ENCODE measurements around the gene RXFP2. TPM values are rescaled to one million over a fixed set of nuclear protein-coding genes. Genes with fewer than 3 reads are reported as not detected.

The RXFP2 gene, protein sequence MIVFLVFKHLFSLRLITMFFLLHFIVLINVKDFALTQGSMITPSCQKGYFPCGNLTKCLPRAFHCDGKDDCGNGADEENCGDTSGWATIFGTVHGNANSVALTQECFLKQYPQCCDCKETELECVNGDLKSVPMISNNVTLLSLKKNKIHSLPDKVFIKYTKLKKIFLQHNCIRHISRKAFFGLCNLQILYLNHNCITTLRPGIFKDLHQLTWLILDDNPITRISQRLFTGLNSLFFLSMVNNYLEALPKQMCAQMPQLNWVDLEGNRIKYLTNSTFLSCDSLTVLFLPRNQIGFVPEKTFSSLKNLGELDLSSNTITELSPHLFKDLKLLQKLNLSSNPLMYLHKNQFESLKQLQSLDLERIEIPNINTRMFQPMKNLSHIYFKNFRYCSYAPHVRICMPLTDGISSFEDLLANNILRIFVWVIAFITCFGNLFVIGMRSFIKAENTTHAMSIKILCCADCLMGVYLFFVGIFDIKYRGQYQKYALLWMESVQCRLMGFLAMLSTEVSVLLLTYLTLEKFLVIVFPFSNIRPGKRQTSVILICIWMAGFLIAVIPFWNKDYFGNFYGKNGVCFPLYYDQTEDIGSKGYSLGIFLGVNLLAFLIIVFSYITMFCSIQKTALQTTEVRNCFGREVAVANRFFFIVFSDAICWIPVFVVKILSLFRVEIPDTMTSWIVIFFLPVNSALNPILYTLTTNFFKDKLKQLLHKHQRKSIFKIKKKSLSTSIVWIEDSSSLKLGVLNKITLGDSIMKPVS
- total RNA-seq (2011; cell fraction: chromatin; rRNA removed; ENCODE audit: low replicate concordance): not detected in 2 replicates
- total RNA-seq (2011; cell fraction: nucleolus; rRNA removed): not detected in 2 replicates
- not detected in 2 replicates for total RNA-seq (2011; cell fraction: nucleoplasm; rRNA removed)
- not detected in 2 replicates for total RNA-seq (2014; rRNA removed)
- not detected in 2 replicates for total RNA-seq (2014; rRNA removed; fragmentation: Illumina TruSeq; extraction: Trizol)
- not detected in 2 replicates for total RNA-seq (2015; rRNA removed; fragmentation: Illumina TruSeq; extraction: Trizol)
- not detected in 2 replicates for total RNA-seq (2021)
- not detected in 2 replicates for polyA plus RNA-seq (2011; rRNA removed)
- polyA plus RNA-seq (2011; cell fraction: cytosol; rRNA removed): not detected in 2 replicates
- not detected in 2 replicates for polyA plus RNA-seq (2011; cell fraction: nucleus; rRNA removed)
- polyA plus RNA-seq (2012): not detected in 2 replicates
- not detected in 2 replicates for polyA plus RNA-seq (2014; fragmentation: Illumina TruSeq; extraction: Trizol)
- polyA plus RNA-seq (2014; fragmentation: Nextera tagmentation; extraction: Ambion mirVana): not detected
- not detected in 2 replicates for polyA plus RNA-seq (2014; rRNA removed)
- not detected in 2 replicates for polyA minus RNA-seq (2011; rRNA and poly(A)+ RNA removed)
- not detected in 2 replicates for polyA minus RNA-seq (2011; cell fraction: cytosol; rRNA and poly(A)+ RNA removed)
- polyA minus RNA-seq (2011; cell fraction: nucleus; rRNA and poly(A)+ RNA removed): not detected in 2 replicates
- Bru-seq, nascent RNA: not detected
- BruChase-seq, experiment 1, labeled RNA remaining after a 2-hour chase: not detected
- BruChase-seq, experiment 2, labeled RNA remaining after a 6-hour chase: not detected
- long read RNA-seq, experiment 1: 0 reads
- long read RNA-seq, experiment 2: 0 reads
- long read RNA-seq, experiment 3: 0 reads

DNA sequence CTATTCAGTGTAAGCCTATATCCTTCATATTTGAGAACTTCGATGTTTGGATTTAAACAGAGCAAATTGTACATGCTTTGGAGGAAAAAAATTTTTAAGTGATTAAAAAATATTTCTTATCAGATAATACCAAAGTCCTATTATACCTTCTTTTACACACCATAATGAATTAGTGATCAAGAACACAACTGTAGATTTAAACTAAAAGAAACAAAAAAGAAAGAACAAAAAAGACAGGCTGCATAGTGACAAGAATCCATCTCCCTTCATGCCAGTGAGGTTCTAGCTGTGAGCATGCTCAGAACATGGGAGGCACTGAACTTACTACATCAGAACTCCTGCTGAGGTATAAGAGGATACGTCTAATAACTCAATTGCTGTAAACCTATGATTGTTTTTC is at the start of gene RXFP2:
Gene RXFP2, plus strand, starts transcription at position 301 of the 400 bp plus-strand sequence. Its CDS starts 87 bp downstream, at position 388.
- H3K4me2 ChIP-seq (ENCODE audit: insufficient read depth, low read length): no peak within 1 kb of the TSS
- ATAC-seq (no peak), FAIRE-seq (no peak), DNase-seq (ENCODE audit: extremely low read depth in 1 of 4, low spot score in 3 of 4) (no peak)
- POLR2A ChIA-PET: no interaction called here
- H3K79me2 ChIP-seq (ENCODE audit: control insufficient read depth, insufficient read depth, low read length): no peaks in the 10 kb centered on the region
- 0% methylated on average over 2 of the region's 2 CpGs for WGBS (ENCODE audit: insufficient coverage, low coverage, missing lambda C conversion rate)
- CTCF ChIA-PET (ENCODE audit: low intra/inter-chr PET ratio): no interaction called here
- BruUV-seq (replicated peaks): no TSS peak
- no peak within 1 kb of the TSS for H2AFZ ChIP-seq (ENCODE audit: low read depth, low read length)
- no peaks in the 10 kb centered on the region for H3K4me1 ChIP-seq (replicated peaks in 1 of 2; ENCODE audit: control insufficient read depth in 2 of 2, insufficient read depth in 2 of 2, low read length in 2 of 2)
- in situ Hi-C loops (cut with MboI): loop anchor here (5.0 to 25.0 kb wide), 2 partner anchors 307 to 502 kb away; no protein-coding TSS in a partner anchor
- H3K9me3 ChIP-seq (replicated peaks; ENCODE audit: control insufficient read depth, insufficient read depth, low read depth, low read length): no peaks in the 10 kb centered on the region
- no peak within 1 kb of the TSS for H3K27ac ChIP-seq (ENCODE audit: extremely low read depth, low read depth, low read length)
- H3K27me3 ChIP-seq (ENCODE audit: control insufficient read depth in 2 of 2, insufficient read depth in 2 of 2, low read length in 2 of 2): no peaks in the 10 kb centered on the region
- no peaks in the 10 kb centered on the region for H3K9me1 ChIP-seq (ENCODE audit: control insufficient read depth, insufficient read depth, low read length)
- no peaks in the 10 kb centered on the region for H3K36me3 ChIP-seq (ENCODE audit: control insufficient read depth, insufficient read depth, low read length)
- no peaks in the 10 kb centered on the region for H4K20me1 ChIP-seq (replicated peaks; ENCODE audit: control insufficient read depth, insufficient read depth, low read length)
- no peak within 1 kb of the TSS for H3K4me3 ChIP-seq
- intact Hi-C loops (cut with micrococcal nuclease): no loop called here
- no peak within 1 kb of the TSS for H3K9ac ChIP-seq (ENCODE audit: insufficient read depth in 1 of 2, low read depth in 2 of 2, low read length in 2 of 2)
- TF ChIP-seq ZNF592 (IDR thresholded peaks at IDR 0.05) (no peak), POLR2A (conservative IDR thresholded peaks at IDR 0.05) (no peak), NR2F6 (CRISPR knock-in tag; IDR thresholded peaks at IDR 0.05) (no peak)

All from K562 (cell line).